PC-3 (cell line): ENCODE results near the gene HSD17B13. TPM values are rescaled to one million over a fixed set of nuclear protein-coding genes. Genes with fewer than 3 reads are reported as not detected.

Source experiments
- ATAC-seq: fragments of 200-7000 bp; cut with Tn5 transposase; 2 replicates; pipeline ENCODE4 v1.9.1; 2020; ENCODE audit warnings: mild to moderate bottlenecking, moderate library complexity
- BruUV-seq: library from RNA; stranded (reverse); fragments of 400-500 nt; replicated peaks from 2 replicates; lab custom pipeline; 2021; lab: Mats Ljungman, UMichigan
- CTCF ChIA-PET: fragments of 300-600 bp; sonication (Branson Sonifier 250); formaldehyde crosslinking; loops from one replicate; lab custom pipeline; 2022; ENCODE audit warnings: antibody characterized with exemption; lab: Charles Lee
- POLR2A ChIA-PET: fragments of 300-600 bp; sonication (Branson Sonifier 250); formaldehyde crosslinking; loops from one replicate; lab custom pipeline; 2022; ENCODE audit warnings: antibody characterized with exemption; ENCODE audit not compliant: unreplicated experiment; lab: Charles Lee
- DNase-seq: peaks from one replicate; pipeline ENCODE4 v3.0.0-alpha.2; 2015
- H2AFZ ChIP-seq: fragments of 300-600 bp; sonication (generic); 2 replicates; pipeline ENCODE4 v1.6.0; 2016; ENCODE audit warnings: antibody characterized with exemption, low read length
- H3F3A ChIP-seq: fragments of 300-600 bp; sonication (generic); one replicate; pipeline ENCODE4 v1.6.0; 2017; ENCODE audit warnings: antibody characterized with exemption, low read length, control low read depth, mild to moderate bottlenecking; ENCODE audit not compliant: unreplicated experiment
- H3K27ac ChIP-seq: fragments of 300-600 bp; sonication (generic); 2 replicates; pipeline ENCODE4 v1.5.1; 2016; ENCODE audit warnings: mild to moderate bottlenecking, low read length
- H3K27me3 ChIP-seq: fragments of 300-600 bp; sonication (generic); 2 replicates; pipeline ENCODE4 v1.6.1; 2016; ENCODE audit warnings: low read length, mixed read lengths
- H3K36me3 ChIP-seq: fragments of 300-600 bp; sonication (generic); 2 replicates; pipeline ENCODE4 v1.6.1; 2016; ENCODE audit warnings: low read depth, mixed run types, low read length, mixed read lengths
- H3K4me1 ChIP-seq: fragments of 300-600 bp; sonication (generic); 2 replicates; pipeline ENCODE4 v1.5.1; 2016; ENCODE audit warnings: low read length; ENCODE audit not compliant: insufficient read depth
- H3K4me2 ChIP-seq: fragments of 300-600 bp; sonication (generic); 2 replicates; pipeline ENCODE4 v1.6.0; 2016; ENCODE audit warnings: low read length
- H3K4me3 ChIP-seq: fragments of 300-600 bp; sonication (generic); 2 replicates; pipeline ENCODE4 v1.5.1; 2016; ENCODE audit warnings: mild to moderate bottlenecking, low read length, mixed read lengths
- H3K79me2 ChIP-seq: fragments of 300-600 bp; sonication (generic); 2 replicates; pipeline ENCODE4 v1.6.1; 2017; ENCODE audit warnings: low read length, mixed read lengths
- H3K9ac ChIP-seq: fragments of 300-600 bp; sonication (generic); 2 replicates; pipeline ENCODE4 v1.6.0; 2016; ENCODE audit warnings: mild to moderate bottlenecking, low read length
- H3K9me2 ChIP-seq: fragments of 300-600 bp; sonication (generic); replicated peaks from 2 replicates; pipeline ENCODE4 v1.6.1; 2016; ENCODE audit warnings: mixed run types, low read length, mixed read lengths
- H3K9me3 ChIP-seq: fragments of 300-600 bp; sonication (generic); 2 replicates; pipeline ENCODE4 v1.6.1; 2016; ENCODE audit warnings: low read length, mixed read lengths
- H4K20me1 ChIP-seq: fragments of 300-600 bp; sonication (generic); 2 replicates; pipeline ENCODE4 v1.6.1; 2016; ENCODE audit warnings: low read length, mixed read lengths
- CTCF ChIP-seq: fragments of 300-600 bp; sonication (generic); conservative IDR thresholded peaks from 2 replicates; pipeline ENCODE4 v1.5.1; 2017; ENCODE audit warnings: antibody characterized with exemption, low read depth, mild to moderate bottlenecking, low read length
- EZH2 ChIP-seq: fragments of 300-600 bp; sonication (generic); IDR thresholded peaks from one replicate; pipeline ENCODE4 v1.6.1; 2017; ENCODE audit warnings: antibody characterized with exemption, mild to moderate bottlenecking, low read length; ENCODE audit not compliant: unreplicated experiment
- EZH2phosphoT487 ChIP-seq: fragments of 300-600 bp; sonication (generic); IDR thresholded peaks from 2 replicates; pipeline ENCODE4 v1.6.1; 2018; ENCODE audit warnings: mild to moderate bottlenecking, antibody characterized with exemption, low read length, borderline replicate concordance
- intact Hi-C: fragments of 100-400 bp; cut with micrococcal nuclease; formaldehyde crosslinking; loops from 2 replicates; pipeline ENCODE4 v1.9.0; 2023
- total RNA-seq: library from RNA; depleted of rRNA; stranded (reverse); fragments of >200 nt; gene quantifications from 2 replicates; pipeline ENCODE4 v1.2.3, GENCODE V29; 2014

Gene HSD17B13
- total RNA-seq, 1 experiment from 2014 or later = 0.18 TPM

- DNase-seq = peak; percentile 6
- no peaks in the 10 kb centered on the region for H3K36me3 ChIP-seq
These were observed 62.2 kb downstream of the HSD17B13 start for GRCh38 chr4:87260477-87260876.

GRCh38 chr4:87258677-87259076 is 64.0 kb downstream of the HSD17B13 start:
- ATAC-seq = no peak
- no peak for TF ChIP-seq EZH2phosphoT487
- no peak for TF ChIP-seq CTCF
- TF ChIP-seq EZH2 = no peak

More at GRCh38 chr4:87260477-87260876, 62.2 kb downstream of the HSD17B13 start:
- Histone ChIP-seq H3K4me2 (no peak overlapping the region), H3K27ac (no peak overlapping the region), H3K9ac (no peak overlapping the region), H4K20me1 (no peaks in the 10 kb centered on the region), H3K4me3 (no peak overlapping the region), H3K9me2 (no peaks in the 10 kb centered on the region), H3K79me2 (no peaks in the 10 kb centered on the region), H3K9me3 (0 out of 2 replicates have a peak, but pooled peaks cover 5% of the 10 kb centered on the region), H3K4me1 (no peaks in the 10 kb centered on the region), H3F3A (no peaks in the 10 kb centered on the region), H2AFZ (no peak overlapping the region), H3K27me3 (no peaks in the 10 kb centered on the region)
- TF ChIP-seq CTCF (no peak), EZH2phosphoT487 (no peak), EZH2 (no peak)
- no TSS peak for BruUV-seq
- ChIA-PET CTCF (no interaction called here), POLR2A (no interaction called here)
- peak; percentile 55 for ATAC-seq
- intact Hi-C loops = no loop called here

GRCh38 chr4:87257523-87257922 is 65.2 kb downstream of the HSD17B13 start:
- no peak overlapping the region for H3K4me2 ChIP-seq
- no peak overlapping the region for H3K9ac ChIP-seq
- no peaks in the 10 kb centered on the region for H3K27me3 ChIP-seq
- ATAC-seq = no peak
- no peak overlapping the region for H2AFZ ChIP-seq
- H3K9me3 ChIP-seq = 0 out of 2 replicates have a peak, but pooled peaks cover 5% of the 10 kb centered on the region
- ChIA-PET CTCF (no interaction called here), POLR2A (no interaction called here)
- no peaks in the 10 kb centered on the region for H3K36me3 ChIP-seq
- no peaks in the 10 kb centered on the region for H3K79me2 ChIP-seq
- no peaks in the 10 kb centered on the region for H4K20me1 ChIP-seq
- H3F3A ChIP-seq = no peaks in the 10 kb centered on the region
- no peak overlapping the region for H3K27ac ChIP-seq
- BruUV-seq = no TSS peak
- intact Hi-C loops = no loop called here
- H3K4me1 ChIP-seq = no peaks in the 10 kb centered on the region
- TF ChIP-seq EZH2phosphoT487 = no peak
- TF ChIP-seq EZH2 = no peak
- no peak for TF ChIP-seq CTCF
- H3K9me2 ChIP-seq = no peaks in the 10 kb centered on the region
- H3K4me3 ChIP-seq = no peak overlapping the region
- DNase-seq = no peak

More at GRCh38 chr4:87258677-87259076, 64.0 kb downstream of the HSD17B13 start:
- H3K27me3 ChIP-seq = no peaks in the 10 kb centered on the region
- H3K27ac ChIP-seq = no peak overlapping the region
- CTCF ChIA-PET = no interaction called here
- H3K36me3 ChIP-seq = no peaks in the 10 kb centered on the region
- H3K9ac ChIP-seq = no peak overlapping the region
- DNase-seq = no peak
- POLR2A ChIA-PET = no interaction called here
- H3K4me1 ChIP-seq = no peaks in the 10 kb centered on the region
- no peak overlapping the region for H3K4me2 ChIP-seq
- BruUV-seq = no TSS peak
- H3K4me3 ChIP-seq = no peak overlapping the region
- no peaks in the 10 kb centered on the region for H4K20me1 ChIP-seq
- intact Hi-C loops = no loop called here
- 0 out of 2 replicates have a peak, but pooled peaks cover 5% of the 10 kb centered on the region for H3K9me3 ChIP-seq
- H2AFZ ChIP-seq = no peak overlapping the region
- no peaks in the 10 kb centered on the region for H3F3A ChIP-seq
- no peaks in the 10 kb centered on the region for H3K9me2 ChIP-seq
- no peaks in the 10 kb centered on the region for H3K79me2 ChIP-seq
